GM12865 (cell line): ENCODE measurements around the gene PREP.

ENCODE experiments used
- DNase-seq: peaks from one replicate; pipeline ENCODE4 v3.0.0; 2010; ENCODE audit warnings: low read depth
- H3K4me3 ChIP-seq: 2 replicates; pipeline ENCODE4 v1.5.1; 2011; ENCODE audit warnings: mild to moderate bottlenecking, low read depth, low read length, control low read depth
- CTCF ChIP-seq: IDR thresholded peaks from 2 replicates; pipeline ENCODE4 v1.5.1; 2011; ENCODE audit warnings: low read length, control low read depth, low read depth, inconsistent platforms; ENCODE audit not compliant: insufficient read depth; ENCODE audit errors: missing control alignments

The PREP gene

GRCh38 chr6:105331927-105332326 lies 71.0 kb downstream of the PREP start:
- no peak overlapping the region for H3K4me3 ChIP-seq
- DNase-seq, result no peak
- no peak for TF ChIP-seq CTCF

- DNase-seq, result no peak
- no peak for TF ChIP-seq CTCF
- H3K4me3 ChIP-seq, result no peak overlapping the region
These were observed 72.0 kb downstream of the PREP start for GRCh38 chr6:105330913-105331312.

GRCh38 chr6:105330364-105330763 lies 72.5 kb downstream of the PREP start:
- TF ChIP-seq CTCF, result no peak
- DNase-seq, result no peak
- no peak overlapping the region for H3K4me3 ChIP-seq

GRCh38 chr6:105326833-105327770 lies 75.8 kb downstream of the PREP start:
- no peak for TF ChIP-seq CTCF
- DNase-seq, result no peak
- H3K4me3 ChIP-seq, result no peak overlapping the region

- no peak for DNase-seq
- H3K4me3 ChIP-seq, result no peak overlapping the region
- no peak for TF ChIP-seq CTCF
These were observed 76.7 kb downstream of the PREP start for GRCh38 chr6:105326216-105326615.

- no peak overlapping the region for H3K4me3 ChIP-seq
- no peak for TF ChIP-seq CTCF
- no peak for DNase-seq
These were observed 78.4 kb downstream of the PREP start for GRCh38 chr6:105324386-105324950.
